ENCODE data around the gene SEC14L2. TPM values are rescaled to one million over a fixed set of nuclear protein-coding genes. Genes with fewer than 3 reads are reported as not detected.

The SEC14L2 gene
- total and polyA plus RNA-seq, 2 of the 8 experiments (the other 6 are each of a cell fraction or from before 2014, with no cell fraction given), result 2.8 to 3.2 TPM

DNA sequence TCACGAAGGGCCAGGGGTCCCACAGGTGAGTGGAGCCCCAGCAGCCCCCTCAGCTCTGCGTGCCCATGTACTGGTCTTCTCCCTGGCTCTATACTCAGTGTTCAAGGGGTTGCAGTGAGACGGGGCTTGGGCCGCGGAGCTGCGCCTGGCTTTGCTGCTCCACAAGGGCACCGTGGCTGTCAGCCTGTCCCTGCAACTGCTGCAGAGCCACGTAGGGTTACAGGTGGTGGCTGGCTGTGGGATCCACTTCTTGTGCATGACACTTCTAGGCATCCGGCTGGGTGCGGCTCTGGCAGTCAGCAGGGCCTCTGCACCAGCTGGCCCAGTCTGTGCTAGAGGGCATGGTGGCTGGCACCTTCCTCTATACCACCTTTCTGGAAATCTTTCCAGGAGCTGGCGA, 43.0 kb downstream of the SEC14L2 start (continued):
- no peak for TF ChIP-seq SAP30 (IDR thresholded peaks at IDR 0.05; ENCODE audit: insufficient read depth, insufficient replicate concordance, low read length)
- TF ChIP-seq POLR2AphosphoS5 (IDR thresholded peaks at IDR 0.05; ENCODE audit: low read depth, low read length), result no peak
- TF ChIP-seq RXRA (IDR thresholded peaks at IDR 0.05; ENCODE audit: insufficient read depth, low read depth, low read length), result no peak
- TF ChIP-seq ZNF274 (IDR thresholded peaks at IDR 0.05; ENCODE audit: borderline replicate concordance, extremely low read depth, low read length), result no peak
